ENCODE results near the gene NEBL.

Gene NEBL

DNA sequence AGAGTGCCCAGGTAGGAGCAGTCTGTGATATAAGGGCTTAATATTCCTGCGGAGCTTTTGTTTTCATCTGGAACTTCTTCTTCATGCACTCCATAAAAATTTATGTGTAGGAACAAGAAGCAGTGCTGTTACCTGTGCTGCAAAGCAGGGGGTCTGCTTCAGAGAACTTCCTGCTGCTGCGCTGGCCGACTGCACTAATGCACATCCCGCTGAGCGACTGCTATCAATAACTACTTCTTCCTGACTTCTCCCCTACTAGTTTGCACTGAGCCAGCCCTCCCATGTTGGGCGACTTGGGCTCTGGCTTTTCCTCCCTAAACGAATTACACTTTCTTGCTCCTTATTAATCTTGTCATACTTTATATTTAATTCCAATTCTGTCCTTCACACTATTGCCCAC lies 150.3 kb downstream of the NEBL start:
- DNase-seq (ENCODE audit: insufficient read length, low spot score) (no peak), FAIRE-seq (no peak)
- TF ChIP-seq, protein P1, sequence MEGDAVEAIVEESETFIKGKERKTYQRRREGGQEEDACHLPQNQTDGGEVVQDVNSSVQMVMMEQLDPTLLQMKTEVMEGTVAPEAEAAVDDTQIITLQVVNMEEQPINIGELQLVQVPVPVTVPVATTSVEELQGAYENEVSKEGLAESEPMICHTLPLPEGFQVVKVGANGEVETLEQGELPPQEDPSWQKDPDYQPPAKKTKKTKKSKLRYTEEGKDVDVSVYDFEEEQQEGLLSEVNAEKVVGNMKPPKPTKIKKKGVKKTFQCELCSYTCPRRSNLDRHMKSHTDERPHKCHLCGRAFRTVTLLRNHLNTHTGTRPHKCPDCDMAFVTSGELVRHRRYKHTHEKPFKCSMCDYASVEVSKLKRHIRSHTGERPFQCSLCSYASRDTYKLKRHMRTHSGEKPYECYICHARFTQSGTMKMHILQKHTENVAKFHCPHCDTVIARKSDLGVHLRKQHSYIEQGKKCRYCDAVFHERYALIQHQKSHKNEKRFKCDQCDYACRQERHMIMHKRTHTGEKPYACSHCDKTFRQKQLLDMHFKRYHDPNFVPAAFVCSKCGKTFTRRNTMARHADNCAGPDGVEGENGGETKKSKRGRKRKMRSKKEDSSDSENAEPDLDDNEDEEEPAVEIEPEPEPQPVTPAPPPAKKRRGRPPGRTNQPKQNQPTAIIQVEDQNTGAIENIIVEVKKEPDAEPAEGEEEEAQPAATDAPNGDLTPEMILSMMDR (IDR thresholded peaks at IDR 0.05; ENCODE audit: insufficient read depth, missing control alignments) = no peak

- no peak for DNase-seq (ENCODE audit: insufficient read length, low spot score)
- FAIRE-seq = no peak
- TF ChIP-seq, protein P1 (IDR thresholded peaks at IDR 0.05; ENCODE audit: insufficient read depth, missing control alignments) = no peak
These were observed 151.3 kb downstream of the NEBL start for GRCh38 chr10:20745556-20746375.

DNA sequence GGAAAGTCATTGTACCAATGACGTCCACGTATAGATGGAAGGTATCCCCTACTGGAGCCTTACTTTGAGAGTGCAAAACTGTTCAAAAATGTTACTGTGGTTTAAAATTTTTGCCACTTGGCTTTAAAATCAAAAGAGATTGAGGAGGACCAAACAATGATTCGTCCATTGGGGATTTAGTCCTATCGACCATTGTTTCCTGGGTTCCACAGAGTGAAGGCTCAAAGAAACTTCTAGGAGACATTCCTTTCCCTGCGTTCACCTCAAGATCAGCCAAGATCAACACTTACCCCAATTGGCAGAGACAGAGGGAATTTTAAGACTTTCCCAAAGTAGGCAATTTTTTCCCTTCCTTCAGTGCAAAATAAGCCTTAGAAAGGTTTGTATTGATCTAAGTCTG lies 152.3 kb downstream of the NEBL start:
- DNase-seq (ENCODE audit: insufficient read length, low spot score) = no peak
- TF ChIP-seq, protein P1 (IDR thresholded peaks at IDR 0.05; ENCODE audit: insufficient read depth, missing control alignments) = no peak
- FAIRE-seq = no peak

- FAIRE-seq = no peak
- no peak for DNase-seq (ENCODE audit: insufficient read length, low spot score)
- TF ChIP-seq, protein P1 (IDR thresholded peaks at IDR 0.05; ENCODE audit: insufficient read depth, missing control alignments) = no peak
These were observed 153.2 kb downstream of the NEBL start for GRCh38 chr10:20743942-20744341.

GRCh38 chr10:20742737-20743541 lies 154.2 kb downstream of the NEBL start:
- TF ChIP-seq, protein P1 (IDR thresholded peaks at IDR 0.05; ENCODE audit: insufficient read depth, missing control alignments) = no peak
- DNase-seq (ENCODE audit: insufficient read length, low spot score) (no peak), FAIRE-seq (no peak)

DNA sequence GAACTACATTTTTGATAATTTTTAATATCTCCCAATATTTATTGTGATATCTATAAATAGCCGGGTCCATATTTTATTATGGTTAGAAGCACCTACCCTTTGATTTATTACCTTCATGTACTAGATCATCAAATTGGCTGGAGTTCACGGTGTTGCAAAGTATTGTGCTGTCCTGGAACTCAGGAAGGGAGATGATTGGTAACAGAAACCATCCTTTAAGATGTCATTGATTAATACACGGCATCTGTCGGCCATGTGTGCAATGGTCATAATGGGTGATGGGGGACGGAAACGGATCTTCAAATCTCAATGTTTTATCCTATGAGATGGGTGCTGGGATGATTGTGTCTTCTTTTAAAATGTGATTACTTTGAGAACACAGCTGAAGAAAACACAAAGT lies 157.0 kb downstream of the NEBL start:
- TF ChIP-seq, protein P1 (IDR thresholded peaks at IDR 0.05; ENCODE audit: insufficient read depth, missing control alignments) = no peak
- no peak for DNase-seq (ENCODE audit: insufficient read length, low spot score)
- FAIRE-seq = no peak

Data from D721Med (cell line).